ENCODE data around the gene LRRC8B.

The LRRC8B gene

DNA sequence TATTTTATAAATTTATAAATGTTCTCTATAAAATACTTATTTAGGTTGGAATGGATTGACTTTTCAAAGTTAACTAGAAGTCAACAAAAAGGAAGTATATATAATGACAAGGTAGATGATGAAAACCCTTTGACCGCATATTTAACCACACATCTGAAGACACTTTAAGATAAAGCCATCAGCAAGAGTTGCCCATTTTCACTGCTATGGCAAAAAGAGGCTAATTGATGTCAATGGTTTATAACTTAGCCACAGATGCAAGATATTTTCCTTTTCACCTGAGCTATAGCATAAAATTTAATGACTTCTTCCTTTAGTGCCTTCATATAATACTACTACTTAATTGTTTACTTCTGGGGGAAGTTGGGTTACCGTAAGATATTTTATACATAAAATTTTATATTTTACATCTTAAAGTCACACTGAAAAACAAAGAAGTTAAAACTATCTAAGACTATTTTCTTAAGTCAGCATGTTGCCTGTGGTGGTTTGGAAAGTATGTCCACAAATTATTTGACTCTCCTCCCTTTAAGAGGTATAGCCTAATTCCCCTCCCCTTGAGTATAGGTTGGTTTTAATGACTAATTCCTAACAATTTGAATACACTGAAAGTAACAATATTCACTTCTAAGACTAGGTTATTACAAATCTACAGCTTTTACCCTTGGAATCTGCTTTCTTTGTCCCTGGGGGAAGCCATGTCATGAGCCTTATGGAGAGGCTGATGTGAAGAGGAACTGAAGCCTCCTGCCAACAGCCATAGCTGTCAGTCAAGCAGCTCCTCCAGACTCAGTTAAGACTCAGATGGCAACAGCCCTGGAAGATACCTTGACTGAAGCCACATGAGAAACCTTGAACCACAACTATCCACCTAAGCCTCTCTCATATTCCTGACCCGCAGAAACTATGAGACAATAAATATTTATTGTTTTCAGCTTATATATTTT, 40.3 kb upstream of the LRRC8B start:
- Mint-ChIP-seq H3K36me3 (ENCODE audit: low read depth) (peaks cover 7% of the 10 kb centered on the region), H3K27me3 (ENCODE audit: low read depth, poor library complexity) (no peaks in the 10 kb centered on the region), H3K4me3 (no peak overlapping the region), H3K27ac (no peak overlapping the region), H3K4me1 (no peaks in the 10 kb centered on the region), H3K9me3 (peaks cover 22% of the 10 kb centered on the region)
- TF ChIP-seq, protein P1, sequence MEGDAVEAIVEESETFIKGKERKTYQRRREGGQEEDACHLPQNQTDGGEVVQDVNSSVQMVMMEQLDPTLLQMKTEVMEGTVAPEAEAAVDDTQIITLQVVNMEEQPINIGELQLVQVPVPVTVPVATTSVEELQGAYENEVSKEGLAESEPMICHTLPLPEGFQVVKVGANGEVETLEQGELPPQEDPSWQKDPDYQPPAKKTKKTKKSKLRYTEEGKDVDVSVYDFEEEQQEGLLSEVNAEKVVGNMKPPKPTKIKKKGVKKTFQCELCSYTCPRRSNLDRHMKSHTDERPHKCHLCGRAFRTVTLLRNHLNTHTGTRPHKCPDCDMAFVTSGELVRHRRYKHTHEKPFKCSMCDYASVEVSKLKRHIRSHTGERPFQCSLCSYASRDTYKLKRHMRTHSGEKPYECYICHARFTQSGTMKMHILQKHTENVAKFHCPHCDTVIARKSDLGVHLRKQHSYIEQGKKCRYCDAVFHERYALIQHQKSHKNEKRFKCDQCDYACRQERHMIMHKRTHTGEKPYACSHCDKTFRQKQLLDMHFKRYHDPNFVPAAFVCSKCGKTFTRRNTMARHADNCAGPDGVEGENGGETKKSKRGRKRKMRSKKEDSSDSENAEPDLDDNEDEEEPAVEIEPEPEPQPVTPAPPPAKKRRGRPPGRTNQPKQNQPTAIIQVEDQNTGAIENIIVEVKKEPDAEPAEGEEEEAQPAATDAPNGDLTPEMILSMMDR (IDR thresholded peaks at IDR 0.05), result no peak
- no peak for DNase-seq

- peaks cover 30% of the 10 kb centered on the region for H3K9me3 Mint-ChIP-seq
- no peaks in the 10 kb centered on the region for H3K4me1 Mint-ChIP-seq
- H3K36me3 Mint-ChIP-seq (ENCODE audit: low read depth), result peaks cover 9% of the 10 kb centered on the region
- DNase-seq, result no peak
- H3K27me3 Mint-ChIP-seq (ENCODE audit: low read depth, poor library complexity), result peaks cover 5% of the 10 kb centered on the region
- no peak overlapping the region for H3K4me3 Mint-ChIP-seq
- TF ChIP-seq, protein P1 (IDR thresholded peaks at IDR 0.05), result no peak
- H3K27ac Mint-ChIP-seq, result no peak overlapping the region
These were observed 36.7 kb upstream of the LRRC8B start for GRCh38 chr1:89487972-89488371.

DNA sequence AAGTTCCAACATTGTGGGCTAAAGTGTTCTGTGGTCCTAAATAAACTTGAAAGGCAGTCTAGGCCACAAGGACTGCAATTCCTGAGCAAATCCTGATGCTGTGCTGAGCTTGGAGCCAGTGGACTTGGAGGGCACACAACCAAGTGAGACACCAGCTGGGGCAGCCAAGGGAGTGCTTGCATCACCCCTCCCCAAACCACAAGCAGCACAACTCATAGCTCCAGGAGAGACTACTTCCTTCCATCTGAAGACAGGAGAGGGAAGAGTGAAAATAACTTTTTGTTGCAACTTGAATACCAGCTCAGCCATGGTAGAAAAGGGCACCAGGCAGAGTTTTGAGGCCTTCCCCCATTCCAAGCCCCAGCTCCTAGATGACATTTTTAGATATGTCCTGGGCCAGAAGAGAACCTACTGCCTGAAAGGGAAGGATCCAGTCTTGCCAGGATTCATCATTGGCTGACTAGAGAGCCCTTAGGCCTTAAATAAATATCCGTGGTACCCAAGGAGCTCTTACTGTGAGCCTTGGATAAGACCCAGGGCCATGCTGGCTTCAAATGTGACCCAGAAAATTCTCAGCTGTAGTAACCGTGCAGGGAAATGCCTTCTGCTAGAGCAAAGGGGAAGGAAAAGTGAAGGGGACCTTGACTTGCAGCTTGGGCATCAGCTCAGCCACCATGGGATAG, 35.4 kb upstream of the LRRC8B start:
- peaks cover 38% of the 10 kb centered on the region for H3K9me3 Mint-ChIP-seq
- H3K4me3 Mint-ChIP-seq, result no peak overlapping the region
- TF ChIP-seq, protein P1 (IDR thresholded peaks at IDR 0.05), result no peak
- no peak overlapping the region for H3K27ac Mint-ChIP-seq
- H3K4me1 Mint-ChIP-seq, result no peaks in the 10 kb centered on the region
- no peak for DNase-seq
- peaks cover 5% of the 10 kb centered on the region for H3K27me3 Mint-ChIP-seq (ENCODE audit: low read depth, poor library complexity)
- peaks cover 9% of the 10 kb centered on the region for H3K36me3 Mint-ChIP-seq (ENCODE audit: low read depth)

GRCh38 chr1:89490389-89490788, 34.2 kb upstream of the LRRC8B start:
- Mint-ChIP-seq H3K36me3 (ENCODE audit: low read depth) (peaks cover 9% of the 10 kb centered on the region), H3K27me3 (ENCODE audit: low read depth, poor library complexity) (peaks cover 5% of the 10 kb centered on the region), H3K4me1 (no peaks in the 10 kb centered on the region), H3K27ac (no peak overlapping the region), H3K4me3 (no peak overlapping the region), H3K9me3 (peaks cover 42% of the 10 kb centered on the region)
- DNase-seq, result no peak
- TF ChIP-seq, protein P1 (IDR thresholded peaks at IDR 0.05), result no peak

- no peak for DNase-seq
- Mint-ChIP-seq H3K9me3 (peaks cover 4% of the 10 kb centered on the region), H3K27me3 (ENCODE audit: low read depth, poor library complexity) (peaks cover 6% of the 10 kb centered on the region), H3K4me1 (no peaks in the 10 kb centered on the region), H3K36me3 (ENCODE audit: low read depth) (no peaks in the 10 kb centered on the region), H3K27ac (no peak overlapping the region), H3K4me3 (no peak overlapping the region)
- TF ChIP-seq, protein P1 (IDR thresholded peaks at IDR 0.05), result no peak
These were observed 25.3 kb upstream of the LRRC8B start for GRCh38 chr1:89499320-89499719.

Data from nephron progenitor cell (in vitro differentiated cells).